Measurements from ENCODE around the gene PDE4B.

Gene PDE4B

GRCh38 chr1:66335859-66336640 is 543.4 kb downstream of the PDE4B start:
- no peak for DNase-seq
- no peaks in the 10 kb centered on the region for H3K9me3 ChIP-seq
- TF ChIP-seq CTCF (IDR thresholded peaks at IDR 0.05; ENCODE audit: low read depth, low read length) = no peak
- H3K27me3 ChIP-seq = no peaks in the 10 kb centered on the region
- H3K36me3 ChIP-seq = no peaks in the 10 kb centered on the region
- H3K4me3 ChIP-seq (ENCODE audit: low read depth, low read length) = no peak overlapping the region
- H3K4me1 ChIP-seq = no peaks in the 10 kb centered on the region

GRCh38 chr1:66336641-66336990 is 543.9 kb downstream of the PDE4B start:
- no peak for DNase-seq
- Histone ChIP-seq H3K4me3 (ENCODE audit: low read depth, low read length) (no peak overlapping the region), H3K9me3 (no peaks in the 10 kb centered on the region), H3K27me3 (no peaks in the 10 kb centered on the region), H3K4me1 (no peaks in the 10 kb centered on the region), H3K36me3 (no peaks in the 10 kb centered on the region)
- TF ChIP-seq CTCF (IDR thresholded peaks at IDR 0.05; ENCODE audit: low read depth, low read length) = no peak

- H3K27me3 ChIP-seq = no peaks in the 10 kb centered on the region
- no peak for TF ChIP-seq CTCF (IDR thresholded peaks at IDR 0.05; ENCODE audit: low read depth, low read length)
- DNase-seq = no peak
- H3K36me3 ChIP-seq = no peaks in the 10 kb centered on the region
- H3K4me1 ChIP-seq = no peaks in the 10 kb centered on the region
- H3K9me3 ChIP-seq = no peaks in the 10 kb centered on the region
- no peak overlapping the region for H3K4me3 ChIP-seq (ENCODE audit: low read depth, low read length)
Measured at GRCh38 chr1:66337249-66337648, 544.6 kb downstream of the PDE4B start.

GRCh38 chr1:66339944-66340343 is 547.2 kb downstream of the PDE4B start:
- Histone ChIP-seq H3K27me3 (no peaks in the 10 kb centered on the region), H3K4me1 (no peaks in the 10 kb centered on the region), H3K4me3 (ENCODE audit: low read depth, low read length) (no peak overlapping the region), H3K9me3 (no peaks in the 10 kb centered on the region), H3K36me3 (no peaks in the 10 kb centered on the region)
- DNase-seq = no peak
- TF ChIP-seq CTCF (IDR thresholded peaks at IDR 0.05; ENCODE audit: low read depth, low read length) = no peak

- Histone ChIP-seq H3K27me3 (no peaks in the 10 kb centered on the region), H3K36me3 (no peaks in the 10 kb centered on the region), H3K4me3 (ENCODE audit: low read depth, low read length) (no peak overlapping the region), H3K9me3 (no peaks in the 10 kb centered on the region), H3K4me1 (no peaks in the 10 kb centered on the region)
- no peak for TF ChIP-seq CTCF (IDR thresholded peaks at IDR 0.05; ENCODE audit: low read depth, low read length)
- no peak for DNase-seq
Measured at GRCh38 chr1:66341446-66342089, 548.9 kb downstream of the PDE4B start.

GRCh38 chr1:66342707-66343106 is 550.0 kb downstream of the PDE4B start:
- no peak for TF ChIP-seq CTCF (IDR thresholded peaks at IDR 0.05; ENCODE audit: low read depth, low read length)
- no peak for DNase-seq
- Histone ChIP-seq H3K27me3 (no peaks in the 10 kb centered on the region), H3K9me3 (no peaks in the 10 kb centered on the region), H3K36me3 (no peaks in the 10 kb centered on the region), H3K4me3 (ENCODE audit: low read depth, low read length) (no peak overlapping the region), H3K4me1 (no peaks in the 10 kb centered on the region)

Measured in BE2C (cell line).